ENCODE results near the gene SEC16A.

GRCh38 chr9:136511670-136512592, 29.1 kb upstream of the SEC16A start:
- TF ChIP-seq GATA2 (IDR thresholded peaks at IDR 0.05; ENCODE audit: low read depth, low read length) (no peak), GATA3 (IDR thresholded peaks at IDR 0.05; ENCODE audit: low read depth, low read length) (no peak)

Measured in SH-SY5Y (cell line).